Karpas-422 (cell line): ENCODE measurements around the gene RAB18. TPM values are rescaled to one million over a fixed set of nuclear protein-coding genes. Genes with fewer than 3 reads are reported as not detected.

Experiments used
- total RNA-seq: library from RNA; depleted of rRNA; stranded (reverse); fragments of >200 nt; shearing (Covaris generic); gene quantifications from 2 replicates; pipeline ENCODE4 v1.2.3, GENCODE V29; 2014; ENCODE audit warnings: low replicate concordance; rRNA removed

Gene RAB18
- total RNA-seq, 1 experiment from 2014 or later, result 34.9 TPM

Other genes starting within 250 kb of the RAB18 start
- not detected in 2 replicates for gene MKX, start 241.5 kb downstream of the RAB18 start, total RNA-seq